Rectal smooth muscle tissue (tissue), 1 donor: ENCODE measurements around the gene OTUB2.

Experiments used
- H3K27ac ChIP-seq: one replicate; pipeline ENCODE4 v1.7.0; 2013; ENCODE audit warnings: low read depth, low read length, inconsistent platforms
- H3K27me3 ChIP-seq: one replicate; pipeline ENCODE4 v1.7.0; 2013; ENCODE audit warnings: low read length; ENCODE audit not compliant: control insufficient read depth, insufficient read depth
- H3K36me3 ChIP-seq: one replicate; pipeline ENCODE4 v1.7.0; 2013; ENCODE audit warnings: low read length; ENCODE audit not compliant: control insufficient read depth, insufficient read depth
- H3K4me1 ChIP-seq: one replicate; pipeline ENCODE4 v1.7.0; 2013; ENCODE audit warnings: low read length; ENCODE audit not compliant: control insufficient read depth, insufficient read depth
- H3K4me3 ChIP-seq: one replicate; pipeline ENCODE4 v1.7.0; 2013; ENCODE audit warnings: low read length
- H3K9ac ChIP-seq: one replicate; pipeline ENCODE4 v1.7.0; 2013; ENCODE audit warnings: low read length

Gene OTUB2

DNA sequence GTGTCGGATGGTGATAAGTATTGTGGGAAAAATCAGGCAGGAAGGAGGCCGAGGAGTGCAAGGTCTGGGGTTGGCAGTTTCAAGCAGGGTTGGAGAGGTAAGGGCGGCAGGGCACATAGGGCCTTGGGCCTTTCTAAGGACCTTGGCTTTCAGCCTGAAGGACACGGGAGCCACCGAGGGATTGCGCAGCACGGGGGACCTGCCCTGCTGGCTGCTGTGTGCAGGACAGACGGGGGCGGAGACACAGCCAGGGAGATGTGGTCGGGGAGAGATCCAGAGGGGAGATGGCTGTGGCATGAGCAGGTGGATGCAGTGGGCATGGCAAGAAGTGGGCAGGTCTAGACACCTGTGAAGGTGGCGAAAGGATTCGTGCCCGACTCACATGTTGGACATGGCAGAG lies 14.7 kb downstream of the OTUB2 start:
- H3K4me1 ChIP-seq, result peaks cover 3% of the 10 kb centered on the region
- H3K27ac ChIP-seq, result no peak overlapping the region
- no peak overlapping the region for H3K9ac ChIP-seq
- H3K4me3 ChIP-seq, result no peak overlapping the region
- H3K27me3 ChIP-seq, result no peaks in the 10 kb centered on the region
- no peaks in the 10 kb centered on the region for H3K36me3 ChIP-seq

DNA sequence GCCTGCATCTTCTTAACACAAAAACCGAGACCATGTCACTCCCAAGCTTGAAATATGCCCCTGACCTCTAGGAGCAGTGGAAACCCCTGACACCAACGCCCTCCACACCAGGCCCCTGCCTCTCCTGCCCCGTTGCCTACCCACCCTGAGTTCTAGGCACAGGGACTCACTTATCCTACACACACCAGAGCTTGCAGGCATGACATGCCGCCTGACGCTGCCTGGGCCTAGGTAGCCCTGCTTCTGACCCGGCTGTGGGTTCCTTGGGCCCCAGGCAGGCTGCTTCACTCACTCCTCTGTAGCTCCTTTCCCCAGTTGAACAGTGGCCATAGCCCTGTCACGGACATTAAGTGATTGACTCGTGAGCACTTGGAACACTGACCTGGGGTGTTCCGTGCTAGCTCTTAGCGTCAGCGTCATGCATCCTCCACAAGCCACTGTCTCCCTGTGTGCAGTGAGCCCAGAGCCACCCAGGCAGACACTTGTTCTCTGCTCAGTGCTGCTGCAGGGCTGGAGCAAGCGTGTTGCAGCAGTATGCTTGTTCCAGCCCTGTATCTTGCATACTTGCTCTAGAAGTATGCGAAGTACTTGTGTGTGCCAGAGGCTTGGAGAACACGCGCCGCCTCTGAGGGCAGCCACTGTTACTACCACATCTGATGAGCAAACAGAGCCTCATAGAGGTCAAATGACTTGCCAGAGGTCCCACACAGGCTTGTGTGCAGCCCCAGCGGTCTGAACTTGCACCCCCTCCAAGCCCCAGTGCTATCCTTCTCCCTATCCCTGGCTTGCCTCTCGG lies 15.6 kb downstream of the OTUB2 start:
- H3K4me3 ChIP-seq, result no peak overlapping the region
- H3K9ac ChIP-seq, result no peak overlapping the region
- H3K4me1 ChIP-seq, result peaks cover 3% of the 10 kb centered on the region
- no peaks in the 10 kb centered on the region for H3K27me3 ChIP-seq
- no peaks in the 10 kb centered on the region for H3K36me3 ChIP-seq
- no peak overlapping the region for H3K27ac ChIP-seq

DNA sequence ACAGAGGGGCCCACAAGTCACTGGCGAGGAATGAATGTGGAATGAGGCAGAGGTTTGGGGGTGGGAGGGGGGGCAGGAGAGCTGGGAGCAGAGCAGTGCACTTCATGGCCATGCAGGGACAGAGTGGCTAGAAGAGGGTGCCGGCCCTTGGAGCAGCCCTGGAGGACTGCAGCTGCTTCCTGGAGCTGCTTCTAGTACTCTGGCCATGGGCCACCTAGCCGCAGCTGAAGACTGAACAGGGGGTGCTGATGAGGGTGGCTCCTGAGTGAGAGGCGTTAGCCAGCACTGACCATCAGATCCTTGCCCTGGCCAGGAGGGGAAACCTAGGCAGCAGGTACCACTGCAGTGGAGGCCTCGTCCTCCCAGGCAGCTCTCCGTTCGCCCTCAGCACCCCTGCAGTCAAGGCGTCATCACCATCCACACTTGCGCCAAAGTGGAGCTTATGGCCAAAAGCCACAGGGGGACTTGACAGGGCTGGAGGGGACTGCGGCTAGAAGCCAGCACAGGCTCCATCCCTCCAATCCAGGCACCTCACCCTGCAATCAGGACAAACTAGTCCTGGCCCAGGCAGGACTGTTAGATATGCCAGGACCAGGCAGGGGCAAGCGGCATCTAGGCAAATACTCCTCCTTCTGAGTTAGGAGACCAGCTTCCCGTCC lies 16.4 kb downstream of the OTUB2 start:
- peaks cover 3% of the 10 kb centered on the region for H3K4me1 ChIP-seq
- no peak overlapping the region for H3K27ac ChIP-seq
- no peak overlapping the region for H3K9ac ChIP-seq

DNA sequence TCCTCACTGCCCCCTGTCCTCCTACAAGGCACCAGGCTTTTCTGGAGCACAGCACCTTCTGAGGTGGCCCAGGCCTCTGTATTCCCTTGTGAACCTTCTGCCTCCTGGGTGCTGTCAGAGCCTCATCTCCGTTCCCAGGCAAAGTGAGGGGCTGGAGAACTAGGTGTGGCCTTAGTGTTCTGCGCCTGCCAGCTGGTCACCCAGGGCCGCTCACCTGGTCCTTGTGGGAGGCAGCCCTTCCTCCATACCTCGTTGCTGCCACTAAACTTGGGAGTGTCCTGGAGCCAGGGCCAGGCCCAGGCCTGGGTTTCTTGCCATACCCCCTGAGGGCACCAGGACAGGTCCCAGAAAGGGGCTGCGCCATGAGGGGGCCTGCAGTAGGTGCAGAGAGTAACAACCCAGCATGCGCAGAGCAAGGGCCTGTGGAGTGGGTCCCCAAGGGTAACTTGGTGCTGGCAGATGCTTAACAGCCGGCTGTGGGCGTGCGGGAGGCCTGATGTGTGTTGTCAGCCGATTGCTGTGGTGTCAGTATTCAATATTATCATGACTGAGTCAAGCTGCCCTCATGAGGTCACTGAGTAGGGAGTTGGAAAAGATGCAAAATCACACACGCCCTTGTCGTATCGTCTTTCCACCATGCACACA lies 17.1 kb downstream of the OTUB2 start:
- Histone ChIP-seq H3K4me1 (peaks cover 3% of the 10 kb centered on the region), H3K9ac (no peak overlapping the region), H3K4me3 (no peak overlapping the region), H3K36me3 (peaks cover 4% of the 10 kb centered on the region), H3K27ac (no peak overlapping the region), H3K27me3 (no peaks in the 10 kb centered on the region)

More for the DNA sequence above, 16.4 kb downstream of the OTUB2 start:
- no peaks in the 10 kb centered on the region for H3K27me3 ChIP-seq
- H3K4me3 ChIP-seq, result no peak overlapping the region
- peaks cover 3% of the 10 kb centered on the region for H3K36me3 ChIP-seq

DNA sequence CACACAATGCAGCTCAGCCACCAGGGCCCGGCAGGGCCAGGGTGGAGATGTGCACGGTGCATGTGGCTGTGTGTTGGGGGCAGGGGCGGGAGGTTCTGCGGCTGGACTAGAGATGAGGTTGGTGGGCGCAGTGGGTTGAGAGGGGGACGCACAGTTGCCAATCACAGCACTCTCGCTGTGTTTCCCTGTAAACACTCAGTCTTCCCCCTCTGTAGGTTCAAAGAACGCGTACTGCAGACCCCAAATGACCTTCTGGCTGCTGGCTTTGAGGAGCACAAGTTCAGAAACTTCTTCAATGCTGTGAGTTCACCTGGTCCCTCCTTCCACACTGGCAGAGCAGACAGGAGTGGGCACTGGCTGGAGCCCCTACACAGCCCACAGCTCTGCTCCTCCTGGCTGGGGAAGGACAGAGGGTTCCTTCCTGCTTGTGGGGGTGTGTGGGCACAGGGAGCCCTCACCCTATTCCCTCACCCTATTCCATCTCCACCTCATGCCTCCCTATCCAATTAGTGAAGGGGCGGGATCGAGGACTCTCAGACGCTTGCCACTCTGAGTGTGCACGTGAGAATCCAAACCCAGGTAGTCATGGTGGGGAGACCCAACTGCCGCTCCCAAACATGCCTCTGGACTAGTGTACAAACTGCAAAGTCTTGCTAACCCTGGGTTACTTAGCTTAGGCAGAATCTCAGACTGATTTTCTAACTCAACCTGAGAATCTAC lies 17.8 kb downstream of the OTUB2 start:
- H3K9ac ChIP-seq, result no peak overlapping the region
- H3K27me3 ChIP-seq, result no peaks in the 10 kb centered on the region
- no peak overlapping the region for H3K4me3 ChIP-seq
- H3K27ac ChIP-seq, result no peak overlapping the region
- H3K36me3 ChIP-seq, result peaks cover 9% of the 10 kb centered on the region
- peaks cover 3% of the 10 kb centered on the region for H3K4me1 ChIP-seq

DNA sequence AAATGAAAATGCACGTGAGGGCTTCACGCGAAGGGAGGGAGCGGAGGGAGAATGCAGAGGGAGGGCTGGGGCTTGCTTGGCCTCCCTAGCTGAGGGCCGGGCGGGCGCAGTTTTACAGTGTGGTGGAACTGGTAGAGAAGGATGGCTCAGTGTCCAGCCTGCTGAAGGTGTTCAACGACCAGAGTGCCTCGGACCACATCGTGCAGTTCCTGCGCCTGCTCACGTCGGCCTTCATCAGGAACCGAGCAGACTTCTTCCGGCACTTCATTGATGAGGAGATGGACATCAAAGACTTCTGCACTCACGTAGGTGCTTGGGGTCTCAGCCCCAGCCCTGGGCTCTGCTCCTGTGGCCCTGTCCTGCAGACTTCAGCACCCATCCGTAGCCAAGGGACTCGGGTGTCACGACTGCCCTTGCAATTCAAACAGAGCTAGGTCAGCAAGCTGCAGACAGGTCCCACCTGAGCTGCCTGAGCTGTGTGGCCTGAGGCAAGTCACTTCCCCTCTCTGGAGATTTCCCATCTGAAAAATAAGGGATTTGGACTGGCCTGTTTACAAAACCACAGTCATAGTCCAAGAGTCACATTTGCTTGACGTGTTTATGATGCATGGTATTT lies 18.4 kb downstream of the OTUB2 start:
- Histone ChIP-seq H3K4me1 (peaks cover 3% of the 10 kb centered on the region), H3K27ac (no peak overlapping the region), H3K9ac (no peak overlapping the region), H3K36me3 (peaks cover 16% of the 10 kb centered on the region), H3K4me3 (no peak overlapping the region), H3K27me3 (no peaks in the 10 kb centered on the region)

DNA sequence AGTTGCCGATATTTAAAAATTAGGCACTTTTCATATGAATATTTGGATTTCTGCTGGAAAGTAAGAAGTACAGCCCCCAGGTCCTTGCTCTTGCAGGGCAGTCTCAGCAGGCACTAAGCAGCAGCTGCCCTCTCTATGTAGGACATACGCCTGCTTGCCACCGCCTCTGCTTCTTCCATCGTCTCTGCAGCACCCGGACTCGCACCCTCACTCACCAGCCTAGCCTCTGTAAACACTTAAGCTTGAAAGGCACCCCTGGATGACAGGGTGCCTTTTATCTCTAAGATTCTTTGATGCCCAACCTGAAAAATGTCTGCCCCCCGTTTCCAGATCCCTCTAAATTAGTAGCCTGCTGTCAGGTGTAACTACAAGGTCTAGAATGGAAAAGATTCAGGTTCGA lies 19.0 kb downstream of the OTUB2 start:
- Histone ChIP-seq H3K36me3 (peaks cover 20% of the 10 kb centered on the region), H3K27ac (no peak overlapping the region), H3K4me1 (peaks cover 3% of the 10 kb centered on the region)

DNA sequence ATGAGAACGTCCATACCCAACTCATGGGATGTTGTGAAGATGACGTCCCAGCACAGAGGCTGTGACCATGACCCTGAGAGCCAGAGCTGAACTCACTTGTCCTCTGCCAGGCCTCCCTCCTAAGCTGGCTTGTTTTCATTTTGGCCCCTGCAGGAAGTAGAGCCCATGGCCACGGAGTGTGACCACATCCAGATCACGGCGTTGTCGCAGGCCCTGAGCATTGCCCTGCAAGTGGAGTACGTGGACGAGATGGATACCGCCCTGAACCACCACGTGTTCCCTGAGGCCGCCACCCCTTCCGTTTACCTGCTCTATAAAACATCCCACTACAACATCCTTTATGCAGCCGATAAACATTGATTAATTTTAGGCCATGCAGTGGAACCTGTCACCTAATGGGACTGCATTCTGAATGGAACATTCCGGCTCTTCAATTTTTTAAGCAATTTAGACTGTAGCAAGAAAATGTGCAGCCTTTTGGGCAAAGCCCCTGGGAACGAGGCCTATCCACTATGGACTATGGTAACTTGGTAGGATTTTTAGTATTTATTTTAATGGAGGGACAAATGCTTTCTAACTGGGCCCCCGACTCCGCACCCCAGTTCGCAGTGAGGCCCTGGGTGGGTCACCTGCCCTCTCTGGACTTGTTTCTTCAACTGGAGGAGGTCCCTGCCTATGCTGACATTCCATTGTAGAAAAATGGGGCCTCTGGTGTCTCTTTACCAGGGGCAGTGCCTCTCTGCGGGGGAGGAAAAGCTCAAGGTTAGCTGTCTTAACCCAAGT lies 19.6 kb downstream of the OTUB2 start:
- Histone ChIP-seq H3K27me3 (no peaks in the 10 kb centered on the region), H3K4me3 (no peak overlapping the region), H3K27ac (no peak overlapping the region), H3K9ac (no peak overlapping the region), H3K4me1 (peaks cover 3% of the 10 kb centered on the region), H3K36me3 (peaks cover 26% of the 10 kb centered on the region)

More for the DNA sequence above, 19.0 kb downstream of the OTUB2 start:
- Histone ChIP-seq H3K4me3 (no peak overlapping the region), H3K27me3 (no peaks in the 10 kb centered on the region), H3K9ac (no peak overlapping the region)

DNA sequence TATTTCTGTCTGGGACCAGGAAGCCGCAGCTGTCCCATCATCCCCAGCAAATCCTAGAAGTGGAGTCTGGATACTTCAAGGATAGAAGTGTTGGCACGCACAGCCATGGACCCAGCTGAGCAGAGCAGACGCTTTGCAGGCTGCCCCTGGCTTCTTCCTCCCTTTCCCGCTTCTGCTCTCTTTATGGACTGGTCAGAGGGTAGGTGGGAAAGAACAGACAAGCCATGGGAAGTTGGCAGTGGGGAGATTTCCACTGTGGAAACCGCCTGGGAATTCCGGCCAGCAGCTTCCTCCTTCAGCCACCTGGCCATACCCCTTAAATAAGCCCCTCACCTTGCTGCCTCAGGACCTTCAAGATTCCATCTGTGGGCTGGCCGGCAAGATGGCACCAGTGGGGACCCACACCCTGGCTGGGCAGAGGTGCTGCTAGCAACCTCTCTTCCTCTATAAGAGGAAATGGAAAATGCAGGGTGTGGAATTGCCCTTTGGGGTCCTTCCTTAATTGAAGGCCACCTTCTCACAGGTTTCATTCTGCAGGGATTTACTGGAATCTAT lies 20.6 kb downstream of the OTUB2 start:
- peaks cover 30% of the 10 kb centered on the region for H3K36me3 ChIP-seq

DNA sequence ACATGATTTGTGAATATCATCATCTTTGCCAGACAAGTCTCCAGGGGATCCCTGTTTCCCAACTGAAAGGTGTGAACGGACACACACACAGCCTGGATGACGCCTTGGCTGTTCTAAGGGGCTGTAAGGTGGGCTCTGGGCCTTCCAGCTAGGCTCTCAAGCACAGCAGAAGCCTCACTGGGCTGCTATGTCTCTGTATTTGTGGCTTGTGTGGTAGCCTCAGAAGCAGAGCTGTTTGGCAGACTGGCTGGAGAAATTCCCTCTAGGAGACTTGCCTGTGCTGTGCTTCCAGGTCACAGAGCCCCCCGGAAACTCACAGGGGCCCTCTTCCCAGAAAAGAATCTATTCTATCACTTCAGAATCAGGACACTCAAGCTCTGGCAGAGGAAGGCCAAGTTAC lies 21.4 kb downstream of the OTUB2 start:
- peaks cover 35% of the 10 kb centered on the region for H3K36me3 ChIP-seq
- no peak overlapping the region for H3K27ac ChIP-seq
- no peak overlapping the region for H3K9ac ChIP-seq
- no peak overlapping the region for H3K4me3 ChIP-seq
- peaks cover 4% of the 10 kb centered on the region for H3K4me1 ChIP-seq
- no peaks in the 10 kb centered on the region for H3K27me3 ChIP-seq

More for the DNA sequence above, 20.6 kb downstream of the OTUB2 start:
- Histone ChIP-seq H3K27me3 (no peaks in the 10 kb centered on the region), H3K9ac (no peak overlapping the region), H3K4me1 (peaks cover 7% of the 10 kb centered on the region), H3K27ac (no peak overlapping the region), H3K4me3 (no peak overlapping the region)
